HepG2 (cell line): ENCODE results near the gene E2F8. TPM values are rescaled to one million over a fixed set of nuclear protein-coding genes. Genes with fewer than 3 reads are reported as not detected.

ENCODE experiments used
- ATAC-seq: fragments of 200-7000 bp; cut with Tn5 transposase; 3 replicates; pipeline ENCODE4 v1.9.1; 2020; ENCODE audit warnings: mild to moderate bottlenecking, moderate library complexity
- BruUV-seq: library from RNA; stranded (reverse); fragments of 400-500 nt; replicated peaks from 2 replicates; lab custom pipeline; 2021; lab: Mats Ljungman, UMichigan
- CTCF ChIA-PET: fragments of 300-600 bp; formaldehyde crosslinking; extraction: SDS; loops from one replicate; lab custom pipeline; 2021; ENCODE audit warnings: low total read pairs, inconsistent platforms, low intra/inter-chr PET ratio; lab: Yijun Ruan, JAX
- POLR2A ChIA-PET: fragments of 350-600 bp; sonication (Branson Sonifier 250); formaldehyde crosslinking; loops from one replicate; lab custom pipeline; 2020; ENCODE audit warnings: antibody characterized with exemption, inconsistent platforms; lab: Yijun Ruan, JAX
- DNase-seq: peaks from one replicate; pipeline ENCODE4 v3.0.0-alpha.2; 2015; ENCODE audit warnings: low spot score
- FAIRE-seq: peaks from 3 replicates; lab custom pipeline; 2011; peaks lifted over from hg19 to GRCh38; lab: Jason Lieb, UNC
- H2AFZ ChIP-seq: one replicate; pipeline ENCODE4 v1.6.1; 2011; ENCODE audit warnings: low read length, inconsistent platforms
- H3K27ac ChIP-seq: fragments of 300-600 bp; 3 replicates; pipeline ENCODE4 v1.8.0; 2011; ENCODE audit warnings: mixed run types, mild to moderate bottlenecking, mixed read lengths, low read length, inconsistent platforms; ENCODE audit not compliant: insufficient read depth; ENCODE audit errors: extremely low read length
- H3K27me3 ChIP-seq, 2 experiments: fragments of 200-600 bp in 1 of 2; 2 replicates in 1 of 2; 3 replicates in 1 of 2; pipeline versions ENCODE4 v1.6.0 to v1.8.0; 2011; ENCODE audit warnings: low read length in 2 of 2, mild to moderate bottlenecking in 2 of 2, moderate library complexity in 2 of 2, inconsistent platforms in 1 of 2; ENCODE audit not compliant: insufficient read depth in 2 of 2, control insufficient read depth in 1 of 2
- H3K36me3 ChIP-seq, 2 experiments: fragments of 200-600 bp in 1 of 2; replicated peaks in 1 of 2; 2 replicates in 1 of 2; 3 replicates in 1 of 2; pipeline versions ENCODE4 v1.5.1 to v1.8.0; 2011; ENCODE audit warnings: low read length in 2 of 2, inconsistent platforms in 1 of 2; ENCODE audit not compliant: insufficient read depth in 2 of 2, control insufficient read depth in 1 of 2
- H3K4me1 ChIP-seq: 2 replicates; pipeline ENCODE4 v1.5.1; 2012; ENCODE audit warnings: low read length, inconsistent platforms; ENCODE audit not compliant: insufficient read depth
- H3K4me2 ChIP-seq: 2 replicates; pipeline ENCODE4 v1.6.0; 2011; ENCODE audit warnings: low read depth, low read length, inconsistent platforms
- H3K4me3 ChIP-seq, 3 experiments: fragments of 200-600 bp in 1 of 3; sonication (generic), shearing (Covaris generic) in 1 of 3; replicated peaks in 1 of 3; 2 replicates each; pipeline ENCODE4 v1.5.1; 2011 to 2016; ENCODE audit warnings: low read length in 3 of 3, inconsistent platforms in 2 of 3, low read depth in 2 of 3, mild to moderate bottlenecking in 2 of 3, control low read depth in 1 of 3, mixed read lengths in 1 of 3; ENCODE audit not compliant: insufficient read depth in 1 of 3
- H3K79me2 ChIP-seq: one replicate; pipeline ENCODE4 v1.6.1; 2011; ENCODE audit warnings: low read length, inconsistent platforms; ENCODE audit not compliant: insufficient read depth
- H3K9ac ChIP-seq: 2 replicates; pipeline ENCODE4 v1.6.0; 2011; ENCODE audit warnings: mild to moderate bottlenecking, low read depth, low read length, inconsistent platforms; ENCODE audit not compliant: insufficient read depth
- H3K9me3 ChIP-seq: 2 replicates; pipeline ENCODE4 v1.5.1; 2012; ENCODE audit warnings: mild to moderate bottlenecking, low read length
- H4K20me1 ChIP-seq: 2 replicates; pipeline ENCODE4 v1.6.0; 2011; ENCODE audit warnings: inconsistent platforms, mild to moderate bottlenecking, low read length, moderate library complexity; ENCODE audit not compliant: insufficient read depth
- AKAP8 ChIP-seq: sonication (generic); formaldehyde crosslinking; IDR thresholded peaks from 2 replicates; pipeline ENCODE4 v1.5.1; 2020; ENCODE audit warnings: mild to moderate bottlenecking, missing genetic modification reagents
- CREB3 ChIP-seq: sonication (generic); formaldehyde crosslinking; IDR thresholded peaks from 2 replicates; pipeline ENCODE4 v1.5.0; 2020; ENCODE audit warnings: missing genetic modification reagents
- EHMT2 ChIP-seq: fragments of 200-600 bp; sonication (generic); IDR thresholded peaks from 2 replicates; pipeline ENCODE4 v1.7.0; 2017; ENCODE audit warnings: antibody characterized with exemption, low read depth, low read length, borderline replicate concordance
- FOXA1 ChIP-seq, 2 experiments: fragments of 450-650 bp in 1 of 2; sonication (generic) in 1 of 2; formaldehyde crosslinking in 1 of 2; IDR thresholded peaks; 2 replicates each; pipeline versions ENCODE4 v1.4.0 to v1.6.1; 2016 to 2020; ENCODE audit warnings: missing genetic modification reagents in 1 of 2
- GATAD2A ChIP-seq: IDR thresholded peaks from 2 replicates; pipeline ENCODE4 v1.6.1; 2016
- HDAC6 ChIP-seq: fragments of 200-600 bp; sonication (generic); IDR thresholded peaks from 2 replicates; pipeline ENCODE4 v1.7.0; 2017; ENCODE audit warnings: mild to moderate bottlenecking, antibody characterized with exemption, low read length, low read depth
- KLF13 ChIP-seq: sonication (generic); formaldehyde crosslinking; IDR thresholded peaks from 2 replicates; pipeline ENCODE4 v1.4.0; 2020; ENCODE audit warnings: mild to moderate bottlenecking, missing genetic modification reagents
- POGZ ChIP-seq: sonication (generic); formaldehyde crosslinking; IDR thresholded peaks from 2 replicates; pipeline ENCODE4 v1.4.0; 2020; ENCODE audit warnings: mild to moderate bottlenecking, missing genetic modification reagents
- POLR2AphosphoS2 ChIP-seq: IDR thresholded peaks from 2 replicates; pipeline ENCODE4 v1.6.1; 2011; ENCODE audit warnings: low read depth, low read length, improper control_type of control experiment
- SYNCRIP ChIP-seq: fragments of 200-400 bp; formaldehyde crosslinking; IDR thresholded peaks from 2 replicates; pipeline ENCODE4 v1.6.1; 2018; ENCODE audit warnings: mild to moderate bottlenecking, low read depth, low read length; ENCODE audit not compliant: insufficient read depth
- ZNF354B ChIP-seq: sonication (generic); formaldehyde crosslinking; IDR thresholded peaks from 2 replicates; pipeline ENCODE4 v1.8.0; 2022; ENCODE audit warnings: mild to moderate bottlenecking, missing genetic modification reagents
- ZNF556 ChIP-seq: sonication (generic); formaldehyde crosslinking; IDR thresholded peaks from 2 replicates; pipeline ENCODE4 v1.4.0; 2020; ENCODE audit warnings: mild to moderate bottlenecking, missing genetic modification reagents, borderline replicate concordance
- ZNF839 ChIP-seq: sonication (generic); formaldehyde crosslinking; IDR thresholded peaks from 2 replicates; pipeline ENCODE4 v1.4.0; 2020; ENCODE audit warnings: missing genetic modification reagents, mild to moderate bottlenecking, borderline replicate concordance
- ZNF841 ChIP-seq: sonication (generic); formaldehyde crosslinking; IDR thresholded peaks from 2 replicates; pipeline ENCODE4 v1.8.1; 2023; ENCODE audit warnings: missing genetic modification reagents, borderline replicate concordance
- WGBS: methylation state at CpG from one replicate; pipeline ENCODE4 v1.1.6; 2017; ENCODE audit warnings: low lambda C conversion rate; 5-methylcytosine and 5-hydroxymethylcytosine counted together
- in situ Hi-C: cut with HindIII; loops from 2 replicates; pipeline ENCODE4 v1.10.0; 2017; ENCODE audit warnings: low pct_unique_long_range_greater_than_20kb; ENCODE audit not compliant: extremely low pct_ligation_motif_present
- intact Hi-C: fragments of 100-400 bp; cut with micrococcal nuclease; formaldehyde crosslinking; loops from one replicate; pipeline ENCODE4 v1.10.0; 2022; ENCODE audit not compliant: unreplicated experiment
- polyA plus RNA-seq, 8 experiments: library from polyadenylated mRNA; depleted of rRNA in 3 of 8; stranded (reverse) in 7 of 8; unstranded in 1 of 8; fragments of >200 nt; fragmentation: Illumina TruSeq in 4 of 8; extraction: Trizol in 4 of 8; gene quantifications; 2 replicates each; pipeline versions ENCODE4 v1.2.1 to v1.2.3, GENCODE V29; 2011 to 2016; ENCODE audit warnings: low read depth in 4 of 8, missing spikeins in 1 of 8, mixed read lengths in 1 of 8; ENCODE audit not compliant: insufficient read depth in 1 of 8
- total RNA-seq, 5 experiments: library from RNA; depleted of rRNA; stranded (reverse); fragments of >200 nt; fragmentation: Illumina TruSeq; extraction: Trizol; gene quantifications; 2 replicates each; pipeline ENCODE4 v1.2.3, GENCODE V29; 2016; ENCODE audit warnings: low read depth in 1 of 5
- TF ChIP-seq, protein P1 (sequence below): sonication (generic); formaldehyde crosslinking; IDR thresholded peaks from 2 replicates; pipeline ENCODE4 v1.8.0; 2022; ENCODE audit warnings: missing genetic modification reagents, low read depth, mild to moderate bottlenecking, borderline replicate concordance
- TF ChIP-seq, protein P2 (sequence below): sonication (generic); formaldehyde crosslinking; IDR thresholded peaks from 2 replicates; pipeline ENCODE4 v1.5.0; 2020; ENCODE audit warnings: mild to moderate bottlenecking, missing genetic modification reagents
- TF ChIP-seq, protein P3 (sequence below): sonication (generic); formaldehyde crosslinking; IDR thresholded peaks from 2 replicates; pipeline ENCODE4 v1.5.1; 2020; ENCODE audit warnings: mild to moderate bottlenecking, missing genetic modification reagents, moderate library complexity
- TF ChIP-seq, protein P4 (sequence below): sonication (generic); formaldehyde crosslinking; IDR thresholded peaks from 2 replicates; pipeline ENCODE4 v1.5.0; 2020; ENCODE audit warnings: missing genetic modification reagents

The E2F8 gene
- total and polyA plus RNA-seq, 2 of the 13 experiments (the other 11 are each of a cell fraction or from before 2014, with no cell fraction given): 3.3 to 8.9 TPM

DNA sequence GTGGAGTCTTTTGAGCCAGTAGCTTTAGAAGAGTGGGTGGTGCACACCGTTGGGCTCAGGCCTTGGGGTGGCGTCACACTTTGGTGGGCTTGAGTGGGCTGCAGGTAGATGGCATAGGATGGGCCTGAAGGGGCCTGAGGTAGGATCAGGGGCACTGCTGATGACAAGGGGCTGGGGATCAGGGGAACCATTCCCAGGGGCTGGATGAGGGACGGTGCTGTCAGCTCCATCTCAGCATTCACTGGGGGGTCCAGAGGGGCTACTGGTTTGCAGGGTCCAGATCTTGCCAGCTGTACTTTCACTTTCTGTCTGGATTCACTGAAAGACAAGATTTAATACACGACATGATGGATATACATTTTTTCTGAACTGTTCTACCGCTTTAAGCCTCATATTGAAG lies 11.1 kb downstream of the E2F8 start (continued):
- TF ChIP-seq, protein P1, sequence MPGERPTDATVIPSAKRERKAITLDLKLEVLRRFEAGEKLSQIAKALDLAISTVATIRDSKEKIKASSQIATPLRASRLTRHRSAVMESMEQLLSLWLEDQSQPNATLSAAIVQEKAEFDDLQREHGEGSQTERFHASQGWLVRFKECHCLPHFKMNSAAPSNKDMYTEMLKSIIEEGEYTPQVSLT (CRISPR knock-in tag): no peak
- TF ChIP-seq, protein P2, sequence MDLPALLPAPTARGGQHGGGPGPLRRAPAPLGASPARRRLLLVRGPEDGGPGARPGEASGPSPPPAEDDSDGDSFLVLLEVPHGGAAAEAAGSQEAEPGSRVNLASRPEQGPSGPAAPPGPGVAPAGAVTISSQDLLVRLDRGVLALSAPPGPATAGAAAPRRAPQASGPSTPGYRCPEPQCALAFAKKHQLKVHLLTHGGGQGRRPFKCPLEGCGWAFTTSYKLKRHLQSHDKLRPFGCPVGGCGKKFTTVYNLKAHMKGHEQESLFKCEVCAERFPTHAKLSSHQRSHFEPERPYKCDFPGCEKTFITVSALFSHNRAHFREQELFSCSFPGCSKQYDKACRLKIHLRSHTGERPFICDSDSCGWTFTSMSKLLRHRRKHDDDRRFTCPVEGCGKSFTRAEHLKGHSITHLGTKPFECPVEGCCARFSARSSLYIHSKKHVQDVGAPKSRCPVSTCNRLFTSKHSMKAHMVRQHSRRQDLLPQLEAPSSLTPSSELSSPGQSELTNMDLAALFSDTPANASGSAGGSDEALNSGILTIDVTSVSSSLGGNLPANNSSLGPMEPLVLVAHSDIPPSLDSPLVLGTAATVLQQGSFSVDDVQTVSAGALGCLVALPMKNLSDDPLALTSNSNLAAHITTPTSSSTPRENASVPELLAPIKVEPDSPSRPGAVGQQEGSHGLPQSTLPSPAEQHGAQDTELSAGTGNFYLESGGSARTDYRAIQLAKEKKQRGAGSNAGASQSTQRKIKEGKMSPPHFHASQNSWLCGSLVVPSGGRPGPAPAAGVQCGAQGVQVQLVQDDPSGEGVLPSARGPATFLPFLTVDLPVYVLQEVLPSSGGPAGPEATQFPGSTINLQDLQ (CRISPR knock-in tag): no peak
- no peak for TF ChIP-seq EHMT2
- no peak for TF ChIP-seq SYNCRIP
- no peak for TF ChIP-seq POGZ (CRISPR knock-in tag)

GRCh38 chr11:19228968-19229367 lies 11.8 kb downstream of the E2F8 start:
- Histone ChIP-seq H3K9ac (no peak overlapping the region), H3K27ac (no peak overlapping the region), H3K9me3 (no peaks in the 10 kb centered on the region), H3K4me2 (no peak overlapping the region), H3K79me2 (no peaks in the 10 kb centered on the region), H4K20me1 (no peaks in the 10 kb centered on the region), H3K36me3 (peaks cover 0 to 12% of the 10 kb centered on the region in 2 experiments; a peak in 4 of 5 replicates), H2AFZ (no peak overlapping the region), H3K4me3 (no peak overlapping the region), H3K27me3 (no peaks in the 10 kb centered on the region; a peak in 1 of 5 replicates), H3K4me1 (no peaks in the 10 kb centered on the region)
- DNase-seq: no peak
- ChIA-PET CTCF (no interaction called here), POLR2A (no interaction called here)
- intact Hi-C loops: no loop called here
- no peak for FAIRE-seq
- TF ChIP-seq ZNF839 (CRISPR knock-in tag) (no peak), ZNF556 (CRISPR knock-in tag) (no peak), AKAP8 (CRISPR knock-in tag) (no peak), GATAD2A (CRISPR knock-in tag) (no peak), ZNF841 (no peak), HDAC6 (no peak), CREB3 (CRISPR knock-in tag) (no peak), KLF13 (no peak), FOXA1 (IDR thresholded peaks at IDR 0.05) (no peak), FOXA1 (CRISPR knock-in tag; IDR thresholded peaks at IDR 0.05) (no peak), POLR2AphosphoS2 (no peak), ZNF354B (no peak)
- TF ChIP-seq, protein P3, sequence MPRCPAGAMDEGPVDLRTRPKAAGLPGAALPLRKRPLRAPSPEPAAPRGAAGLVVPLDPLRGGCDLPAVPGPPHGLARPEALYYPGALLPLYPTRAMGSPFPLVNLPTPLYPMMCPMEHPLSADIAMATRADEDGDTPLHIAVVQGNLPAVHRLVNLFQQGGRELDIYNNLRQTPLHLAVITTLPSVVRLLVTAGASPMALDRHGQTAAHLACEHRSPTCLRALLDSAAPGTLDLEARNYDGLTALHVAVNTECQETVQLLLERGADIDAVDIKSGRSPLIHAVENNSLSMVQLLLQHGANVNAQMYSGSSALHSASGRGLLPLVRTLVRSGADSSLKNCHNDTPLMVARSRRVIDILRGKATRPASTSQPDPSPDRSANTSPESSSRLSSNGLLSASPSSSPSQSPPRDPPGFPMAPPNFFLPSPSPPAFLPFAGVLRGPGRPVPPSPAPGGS: no peak
- TF ChIP-seq, protein P4, sequence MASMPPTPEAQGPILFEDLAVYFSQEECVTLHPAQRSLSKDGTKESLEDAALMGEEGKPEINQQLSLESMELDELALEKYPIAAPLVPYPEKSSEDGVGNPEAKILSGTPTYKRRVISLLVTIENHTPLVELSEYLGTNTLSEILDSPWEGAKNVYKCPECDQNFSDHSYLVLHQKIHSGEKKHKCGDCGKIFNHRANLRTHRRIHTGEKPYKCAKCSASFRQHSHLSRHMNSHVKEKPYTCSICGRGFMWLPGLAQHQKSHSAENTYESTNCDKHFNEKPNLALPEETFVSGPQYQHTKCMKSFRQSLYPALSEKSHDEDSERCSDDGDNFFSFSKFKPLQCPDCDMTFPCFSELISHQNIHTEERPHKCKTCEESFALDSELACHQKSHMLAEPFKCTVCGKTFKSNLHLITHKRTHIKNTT (CRISPR knock-in tag): no peak
- no peak for ATAC-seq
- no TSS peak for BruUV-seq
- WGBS: 93% methylated on average over 3 of the region's 3 CpGs
- in situ Hi-C loops: no loop called here
